Thoracic aorta (tissue), 2 donors: ENCODE data around the gene SLC4A1AP. TPM values are rescaled to one million over a fixed set of nuclear protein-coding genes. Genes with fewer than 3 reads are reported as not detected.

ENCODE experiments used
- ATAC-seq: fragments of 150-250 bp; one replicate; pipeline ENCODE4 v1.8.0; 2017; ENCODE audit warnings: low read depth; ENCODE audit not compliant: insufficient number of reproducible peaks, low FRiP score
- DNase-seq: peaks from one replicate; pipeline ENCODE4 v3.0.0-alpha.2; 2020; ENCODE audit warnings: low spot score
- H3K27ac ChIP-seq, 2 donors: fragments of 200-600 bp; sonication (generic); 1 replicate in 1 of 2; 2 replicates in 1 of 2; pipeline ENCODE4 v1.5.1; 2016; ENCODE audit warnings: mild to moderate bottlenecking in 2 of 2, moderate library complexity in 2 of 2
- H3K27me3 ChIP-seq: fragments of 200-600 bp; sonication (generic); replicated peaks from 2 replicates; pipeline ENCODE4 v1.6.0; 2016; ENCODE audit warnings: mild to moderate bottlenecking; ENCODE audit not compliant: insufficient read depth
- H3K36me3 ChIP-seq: fragments of 200-600 bp; sonication (generic); one replicate; pipeline ENCODE4 v1.5.1; 2016
- H3K4me1 ChIP-seq, 2 donors: fragments of 200-600 bp; sonication (generic); 1 replicate in 1 of 2; 2 replicates in 1 of 2; pipeline versions ENCODE4 v1.5.1 to v1.6.0; 2016; ENCODE audit warnings: low read depth in 2 of 2, mild to moderate bottlenecking in 1 of 2; ENCODE audit not compliant: control insufficient read depth in 1 of 2
- H3K4me3 ChIP-seq: fragments of 200-600 bp; sonication (generic); 2 replicates; pipeline ENCODE4 v1.5.1; 2016; ENCODE audit warnings: mild to moderate bottlenecking
- H3K9me3 ChIP-seq: fragments of 200-600 bp; sonication (generic); 2 replicates; pipeline ENCODE4 v1.5.1; 2016
- CTCF ChIP-seq: fragments of 200-600 bp; sonication (generic); IDR thresholded peaks from one replicate; pipeline ENCODE4 v1.5.1; 2019; ENCODE audit warnings: antibody characterized with exemption
- total RNA-seq, 2 donors: library from RNA; depleted of rRNA; stranded (reverse); fragments of >200 nt; gene quantifications; one replicate each; pipeline versions ENCODE4 v1.1.0 to v1.2.3, GENCODE V29; 2016

Gene SLC4A1AP
- total RNA-seq, 2 donors from 2014 or later = 19.8 to 23.7 TPM

GRCh38 chr2:27727257-27727656 lies 63.6 kb downstream of the SLC4A1AP start:
- no peaks in the 10 kb centered on the region for H3K27me3 ChIP-seq
- no peaks in the 10 kb centered on the region for H3K36me3 ChIP-seq
- ATAC-seq = no peak
- no peak for TF ChIP-seq CTCF
- no peak for DNase-seq
- no peaks in the 10 kb centered on the region for H3K9me3 ChIP-seq
- H3K4me1 ChIP-seq = peaks cover 16 to 45% of the 10 kb centered on the region in 2 donors
- peak overlapping the region; percentile 92 to 98 for H3K27ac ChIP-seq
- H3K4me3 ChIP-seq = no peak overlapping the region

GRCh38 chr2:27728081-27728858 lies 64.6 kb downstream of the SLC4A1AP start:
- Histone ChIP-seq H3K36me3 (no peaks in the 10 kb centered on the region), H3K27me3 (no peaks in the 10 kb centered on the region), H3K9me3 (no peaks in the 10 kb centered on the region), H3K27ac (no peak overlapping the region), H3K4me1 (peaks cover 16 to 43% of the 10 kb centered on the region in 2 donors), H3K4me3 (no peak overlapping the region)
- no peak for ATAC-seq
- no peak for DNase-seq
- no peak for TF ChIP-seq CTCF

- TF ChIP-seq CTCF = no peak
- ATAC-seq (no peak), DNase-seq (no peak)
- peaks cover 13 to 36% of the 10 kb centered on the region in 2 donors for H3K4me1 ChIP-seq
- H3K36me3 ChIP-seq = no peaks in the 10 kb centered on the region
- no peaks in the 10 kb centered on the region for H3K27me3 ChIP-seq
- H3K4me3 ChIP-seq = no peak overlapping the region
- no peak overlapping the region for H3K27ac ChIP-seq
- no peaks in the 10 kb centered on the region for H3K9me3 ChIP-seq
These were observed 65.5 kb downstream of the SLC4A1AP start for GRCh38 chr2:27729198-27729597.

- H3K27ac ChIP-seq = no peak overlapping the region
- no peak for ATAC-seq
- no peak for TF ChIP-seq CTCF
These were observed 65.9 kb downstream of the SLC4A1AP start for GRCh38 chr2:27729614-27730013.

GRCh38 chr2:27730261-27730662 lies 66.6 kb downstream of the SLC4A1AP start:
- no peaks in the 10 kb centered on the region for H3K36me3 ChIP-seq
- TF ChIP-seq CTCF = no peak
- DNase-seq (no peak), ATAC-seq (no peak)
- no peaks in the 10 kb centered on the region for H3K27me3 ChIP-seq
- H3K27ac ChIP-seq = peak overlapping the region in 1 of 2 donors; percentile 5
- H3K4me1 ChIP-seq = peaks cover 11 to 36% of the 10 kb centered on the region in 2 donors
- H3K4me3 ChIP-seq = no peak overlapping the region
- H3K9me3 ChIP-seq = no peaks in the 10 kb centered on the region

More at GRCh38 chr2:27729614-27730013, 65.9 kb downstream of the SLC4A1AP start:
- Histone ChIP-seq H3K4me3 (no peak overlapping the region), H3K36me3 (no peaks in the 10 kb centered on the region), H3K27me3 (no peaks in the 10 kb centered on the region), H3K9me3 (no peaks in the 10 kb centered on the region), H3K4me1 (peaks cover 10 to 36% of the 10 kb centered on the region in 2 donors)
- no peak for DNase-seq
